Measurements from ENCODE around the gene MMP20. TPM values are rescaled to one million over a fixed set of nuclear protein-coding genes. Genes with fewer than 3 reads are reported as not detected.

MMP20 gene
- polyA plus RNA-seq, 1 of the 3 experiments (the other 2 are of a cell fraction) = not detected

DNA sequence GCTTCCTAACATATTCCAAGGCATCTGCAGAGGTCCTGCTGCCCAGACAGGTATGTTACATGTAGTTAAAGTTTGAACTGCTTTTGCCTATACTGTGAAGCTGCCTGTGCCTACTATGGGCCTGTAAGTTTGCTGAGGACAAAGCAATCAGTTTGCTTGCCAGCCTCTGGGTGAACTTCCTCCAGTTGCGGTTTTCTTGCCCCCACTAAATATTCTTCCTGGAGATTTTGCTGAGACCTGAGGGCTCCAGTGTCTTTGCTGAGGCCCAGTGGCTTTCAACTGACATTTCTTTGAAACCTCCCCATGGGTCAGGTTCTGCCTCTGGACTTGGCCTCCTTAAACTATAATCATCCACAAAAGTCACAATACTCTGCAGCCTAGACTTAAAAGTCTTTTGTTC lies 29.6 kb upstream of the MMP20 start (continued):
- TF ChIP-seq, protein P1, sequence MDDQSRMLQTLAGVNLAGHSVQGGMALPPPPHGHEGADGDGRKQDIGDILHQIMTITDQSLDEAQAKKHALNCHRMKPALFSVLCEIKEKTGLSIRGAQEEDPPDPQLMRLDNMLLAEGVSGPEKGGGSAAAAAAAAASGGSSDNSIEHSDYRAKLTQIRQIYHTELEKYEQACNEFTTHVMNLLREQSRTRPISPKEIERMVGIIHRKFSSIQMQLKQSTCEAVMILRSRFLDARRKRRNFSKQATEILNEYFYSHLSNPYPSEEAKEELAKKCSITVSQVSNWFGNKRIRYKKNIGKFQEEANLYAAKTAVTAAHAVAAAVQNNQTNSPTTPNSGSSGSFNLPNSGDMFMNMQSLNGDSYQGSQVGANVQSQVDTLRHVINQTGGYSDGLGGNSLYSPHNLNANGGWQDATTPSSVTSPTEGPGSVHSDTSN (IDR thresholded peaks at IDR 0.05) = no peak
- no peak for TF ChIP-seq TAF1 (IDR thresholded peaks at IDR 0.05; ENCODE audit: borderline replicate concordance, low read depth, low read length)

DNA sequence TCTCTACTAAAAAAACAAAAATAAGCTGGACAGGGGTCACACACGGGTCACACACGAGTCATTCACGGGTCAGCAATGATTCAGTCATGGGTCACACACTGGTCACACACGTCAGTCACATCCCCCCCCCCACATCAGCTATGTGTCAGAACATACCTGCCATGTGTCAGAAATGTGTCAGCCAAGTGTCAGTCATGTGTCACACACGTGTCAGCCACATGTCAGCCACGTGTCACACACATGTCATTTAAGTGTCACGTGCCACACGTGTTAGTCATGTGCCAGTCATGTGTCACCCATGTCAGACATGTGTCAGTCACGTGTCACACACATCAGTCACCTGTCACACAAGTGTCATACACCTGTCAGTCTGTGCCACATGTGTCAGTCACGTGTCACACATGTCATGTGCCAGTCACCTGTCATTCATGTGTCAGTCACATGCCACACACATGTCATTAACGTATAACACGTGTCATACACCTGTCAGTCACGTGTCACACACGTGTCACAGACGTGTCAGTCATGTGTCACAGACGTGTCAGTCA lies 28.7 kb upstream of the MMP20 start:
- no peaks in the 10 kb centered on the region for H3K36me3 ChIP-seq (replicated peaks in 1 of 2; ENCODE audit: control insufficient read depth in 1 of 2, insufficient read depth in 2 of 2, low read length in 1 of 2)
- 15% methylated on average over 15 of the region's 16 CpGs for WGBS (ENCODE audit: low lambda C conversion rate)
- no peaks in the 10 kb centered on the region for H3K27me3 ChIP-seq (ENCODE audit: insufficient read depth)
- no peak for DNase-seq
- H3K4me3 ChIP-seq (ENCODE audit: low read depth in 2 of 2, low read length in 1 of 2) = no peak overlapping the region
- no peaks in the 10 kb centered on the region for H4K20me1 ChIP-seq (ENCODE audit: insufficient read depth)
- ChIA-PET POLR2A (no interaction called here), CTCF (interaction anchor here (2.1 kb wide), 1 partner anchor 12 kb away, joined by 9 read pairs; no protein-coding TSS in a partner anchor)
- no peaks in the 10 kb centered on the region for H3K79me2 ChIP-seq (ENCODE audit: insufficient read depth)
- no peak overlapping the region for H3K4me2 ChIP-seq
- H3K9me2 ChIP-seq = no peaks in the 10 kb centered on the region
- no peak overlapping the region for H2AFZ ChIP-seq (ENCODE audit: low read depth)
- no peak overlapping the region for H3K27ac ChIP-seq (ENCODE audit: low read depth in 2 of 2, low read length in 1 of 2)
- TF ChIP-seq NFIC (IDR thresholded peaks at IDR 0.05; ENCODE audit: borderline replicate concordance) (no peak), TEAD4 (IDR thresholded peaks at IDR 0.05; ENCODE audit: borderline replicate concordance, insufficient read depth) (no peak), FOXJ3 (CRISPR knock-in tag; IDR thresholded peaks at IDR 0.05) (no peak), RXRA (IDR thresholded peaks at IDR 0.05; ENCODE audit: borderline replicate concordance, low read depth) (no peak), MEF2A (IDR thresholded peaks at IDR 0.05; ENCODE audit: borderline replicate concordance, low read depth) (no peak)
- TF ChIP-seq, protein P1 (IDR thresholded peaks at IDR 0.05) = peak; percentile 38; the same call in 1 of the 2 replicates
- TF ChIP-seq, protein P2, sequence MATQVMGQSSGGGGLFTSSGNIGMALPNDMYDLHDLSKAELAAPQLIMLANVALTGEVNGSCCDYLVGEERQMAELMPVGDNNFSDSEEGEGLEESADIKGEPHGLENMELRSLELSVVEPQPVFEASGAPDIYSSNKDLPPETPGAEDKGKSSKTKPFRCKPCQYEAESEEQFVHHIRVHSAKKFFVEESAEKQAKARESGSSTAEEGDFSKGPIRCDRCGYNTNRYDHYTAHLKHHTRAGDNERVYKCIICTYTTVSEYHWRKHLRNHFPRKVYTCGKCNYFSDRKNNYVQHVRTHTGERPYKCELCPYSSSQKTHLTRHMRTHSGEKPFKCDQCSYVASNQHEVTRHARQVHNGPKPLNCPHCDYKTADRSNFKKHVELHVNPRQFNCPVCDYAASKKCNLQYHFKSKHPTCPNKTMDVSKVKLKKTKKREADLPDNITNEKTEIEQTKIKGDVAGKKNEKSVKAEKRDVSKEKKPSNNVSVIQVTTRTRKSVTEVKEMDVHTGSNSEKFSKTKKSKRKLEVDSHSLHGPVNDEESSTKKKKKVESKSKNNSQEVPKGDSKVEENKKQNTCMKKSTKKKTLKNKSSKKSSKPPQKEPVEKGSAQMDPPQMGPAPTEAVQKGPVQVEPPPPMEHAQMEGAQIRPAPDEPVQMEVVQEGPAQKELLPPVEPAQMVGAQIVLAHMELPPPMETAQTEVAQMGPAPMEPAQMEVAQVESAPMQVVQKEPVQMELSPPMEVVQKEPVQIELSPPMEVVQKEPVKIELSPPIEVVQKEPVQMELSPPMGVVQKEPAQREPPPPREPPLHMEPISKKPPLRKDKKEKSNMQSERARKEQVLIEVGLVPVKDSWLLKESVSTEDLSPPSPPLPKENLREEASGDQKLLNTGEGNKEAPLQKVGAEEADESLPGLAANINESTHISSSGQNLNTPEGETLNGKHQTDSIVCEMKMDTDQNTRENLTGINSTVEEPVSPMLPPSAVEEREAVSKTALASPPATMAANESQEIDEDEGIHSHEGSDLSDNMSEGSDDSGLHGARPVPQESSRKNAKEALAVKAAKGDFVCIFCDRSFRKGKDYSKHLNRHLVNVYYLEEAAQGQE (IDR thresholded peaks at IDR 0.05; ENCODE audit: low read depth, low read length) = no peak
- no peaks in the 10 kb centered on the region for H3K4me1 ChIP-seq (ENCODE audit: control insufficient read depth in 1 of 2, insufficient read depth in 2 of 2, low read depth in 1 of 2, low read length in 1 of 2)
- H3K9ac ChIP-seq = no peak overlapping the region
- H3K9me3 ChIP-seq = 0 out of 2 replicates have a peak, but pooled peaks cover 4% of the 10 kb centered on the region
- no peaks in the 10 kb centered on the region for H3F3A ChIP-seq (replicated peaks; ENCODE audit: insufficient read depth)

DNA sequence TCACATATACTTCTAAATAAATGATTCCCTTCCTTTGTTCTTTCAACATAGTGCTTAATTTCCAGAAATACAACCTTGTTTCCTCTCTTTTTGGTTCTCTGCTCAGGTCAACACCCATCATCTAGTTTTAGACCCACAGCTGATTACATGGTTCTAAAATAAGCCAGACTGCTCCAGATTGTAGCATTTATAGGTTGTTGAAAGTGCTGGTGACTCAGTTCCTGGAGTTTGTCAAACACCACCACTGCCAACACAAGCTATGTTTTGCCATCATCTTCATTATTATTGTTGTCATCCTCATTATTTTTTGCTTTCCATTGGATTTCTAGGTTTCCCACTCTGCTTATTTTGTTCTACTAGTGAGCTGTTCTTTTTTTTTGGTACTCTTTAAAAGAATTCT lies 22.3 kb upstream of the MMP20 start:
- no peaks in the 10 kb centered on the region for H3K27me3 ChIP-seq (ENCODE audit: insufficient read depth)
- no peak for DNase-seq
- no peak overlapping the region for H3K9ac ChIP-seq
- H3F3A ChIP-seq (replicated peaks; ENCODE audit: insufficient read depth) = no peaks in the 10 kb centered on the region
- H3K4me2 ChIP-seq = no peak overlapping the region
- ChIA-PET CTCF (no interaction called here), POLR2A (no interaction called here)
- TF ChIP-seq TCF12 (IDR thresholded peaks at IDR 0.05) = peak; percentile 42; the same call in 1 of the 2 replicates
- TF ChIP-seq, protein P1 (IDR thresholded peaks at IDR 0.05) = no peak
- TF ChIP-seq FOXM1 (IDR thresholded peaks at IDR 0.05; ENCODE audit: low read depth) = no peak
- no peaks in the 10 kb centered on the region for H4K20me1 ChIP-seq (ENCODE audit: insufficient read depth)
- no peaks in the 10 kb centered on the region for H3K4me1 ChIP-seq (ENCODE audit: control insufficient read depth in 1 of 2, insufficient read depth in 2 of 2, low read depth in 1 of 2, low read length in 1 of 2)
- H3K79me2 ChIP-seq (ENCODE audit: insufficient read depth) = no peaks in the 10 kb centered on the region
- H3K9me3 ChIP-seq = no peaks in the 10 kb centered on the region
- no peaks in the 10 kb centered on the region for H3K9me2 ChIP-seq
- H3K4me3 ChIP-seq (ENCODE audit: low read depth in 2 of 2, low read length in 1 of 2) = no peak overlapping the region
- peak overlapping the region; percentile 26; the same call in 1 of the 2 replicates for H2AFZ ChIP-seq (ENCODE audit: low read depth)
- no peaks in the 10 kb centered on the region for H3K36me3 ChIP-seq (replicated peaks in 1 of 2; ENCODE audit: control insufficient read depth in 1 of 2, insufficient read depth in 2 of 2, low read length in 1 of 2)
- H3K27ac ChIP-seq (ENCODE audit: low read depth in 2 of 2, low read length in 1 of 2) = no peak overlapping the region

All from SK-N-SH (cell line).